ENCODE results near the gene PWWP2B.
"Not testable (repeated sequence)": the region's sequence is repeated elsewhere in the genome, so short reads cannot be mapped to it uniquely, and the experiment has no call there.

Gene PWWP2B

GRCh38 chr10:132374612-132375011, 22.4 kb upstream of the PWWP2B start:
- no peak overlapping the region for H3K27ac ChIP-seq
- no peak for TF ChIP-seq CTCF (conservative IDR thresholded peaks at IDR 0.05)
- TF ChIP-seq ZFX (IDR thresholded peaks at IDR 0.05) = no peak

GRCh38 chr10:132375116-132375794, 21.7 kb upstream of the PWWP2B start:
- TF ChIP-seq ZFX (IDR thresholded peaks at IDR 0.05) (no peak), CTCF (conservative IDR thresholded peaks at IDR 0.05) (no peak)
- H3K27ac ChIP-seq = no peak overlapping the region

GRCh38 chr10:132375795-132376297, 21.2 kb upstream of the PWWP2B start:
- TF ChIP-seq CTCF (conservative IDR thresholded peaks at IDR 0.05) (no peak), ZFX (IDR thresholded peaks at IDR 0.05) (no peak)
- H3K27ac ChIP-seq = no peak overlapping the region

GRCh38 chr10:132376394-132376851, 20.6 kb upstream of the PWWP2B start:
- no peak overlapping the region for H3K27ac ChIP-seq
- TF ChIP-seq ZFX (IDR thresholded peaks at IDR 0.05) (no peak), CTCF (conservative IDR thresholded peaks at IDR 0.05) (no peak)

- no peak for TF ChIP-seq CTCF (conservative IDR thresholded peaks at IDR 0.05)
- no peak for TF ChIP-seq ZFX (IDR thresholded peaks at IDR 0.05)
- no peak overlapping the region for H3K27ac ChIP-seq
Observed at GRCh38 chr10:132377326-132377725, 19.7 kb upstream of the PWWP2B start.

- not testable (repeated sequence) for H3K27ac ChIP-seq
Observed at GRCh38 chr10:132379026-132379425, 18.0 kb upstream of the PWWP2B start.

- H3K27ac ChIP-seq = not testable (repeated sequence)
Observed at GRCh38 chr10:132380986-132381385, 16.0 kb upstream of the PWWP2B start.

GRCh38 chr10:132381741-132382140, 15.3 kb upstream of the PWWP2B start:
- TF ChIP-seq ZFX (IDR thresholded peaks at IDR 0.05) = no peak
- TF ChIP-seq CTCF (conservative IDR thresholded peaks at IDR 0.05) = no peak
- no peak overlapping the region for H3K27ac ChIP-seq
